Ishikawa (cell line): ENCODE results near the gene NUP43.

Experiments
- CEBPB ChIP-seq: IDR thresholded peaks from 2 replicates; pipeline ENCODE4 v1.6.1; 2012
- CREB1 ChIP-seq: IDR thresholded peaks from 2 replicates; pipeline ENCODE4 v1.6.1; 2012; ENCODE audit warnings: low read depth
- EGR1 ChIP-seq: IDR thresholded peaks from 2 replicates; pipeline ENCODE4 v1.6.1; 2012
- EP300 ChIP-seq: IDR thresholded peaks from 2 replicates; pipeline ENCODE4 v1.6.1; 2012; ENCODE audit warnings: borderline replicate concordance
- FOXM1 ChIP-seq: IDR thresholded peaks from 2 replicates; pipeline ENCODE4 v1.6.1; 2012; ENCODE audit warnings: low read depth, borderline replicate concordance
- NFIC ChIP-seq: IDR thresholded peaks from 2 replicates; pipeline ENCODE4 v1.6.1; 2012
- RAD21 ChIP-seq: IDR thresholded peaks from 2 replicates; pipeline ENCODE4 v1.6.1; 2012; ENCODE audit warnings: low read depth
- TAF1 ChIP-seq: IDR thresholded peaks from 2 replicates; pipeline ENCODE4 v1.6.1; 2012; ENCODE audit warnings: low read depth, mild to moderate bottlenecking
- TCF12 ChIP-seq: IDR thresholded peaks from 2 replicates; pipeline ENCODE4 v1.6.1; 2012; ENCODE audit warnings: low read depth
- TEAD4 ChIP-seq: IDR thresholded peaks from 2 replicates; pipeline ENCODE4 v1.6.1; 2012
- YY1 ChIP-seq: IDR thresholded peaks from 2 replicates; pipeline ENCODE4 v1.6.1; 2012; ENCODE audit warnings: low read depth
- ZBTB7A ChIP-seq: IDR thresholded peaks from 2 replicates; pipeline ENCODE4 v1.6.1; 2012; ENCODE audit warnings: low read depth
- TF ChIP-seq, protein P1 (sequence below): IDR thresholded peaks from 2 replicates; pipeline ENCODE4 v1.6.1; 2012
- TF ChIP-seq, protein P2 (sequence below): IDR thresholded peaks from 2 replicates; pipeline ENCODE4 v1.6.1; 2012
- TF ChIP-seq, protein P3 (sequence below): IDR thresholded peaks from 2 replicates; pipeline ENCODE4 v1.6.1; 2012; ENCODE audit warnings: low read depth, mild to moderate bottlenecking

Gene NUP43

DNA sequence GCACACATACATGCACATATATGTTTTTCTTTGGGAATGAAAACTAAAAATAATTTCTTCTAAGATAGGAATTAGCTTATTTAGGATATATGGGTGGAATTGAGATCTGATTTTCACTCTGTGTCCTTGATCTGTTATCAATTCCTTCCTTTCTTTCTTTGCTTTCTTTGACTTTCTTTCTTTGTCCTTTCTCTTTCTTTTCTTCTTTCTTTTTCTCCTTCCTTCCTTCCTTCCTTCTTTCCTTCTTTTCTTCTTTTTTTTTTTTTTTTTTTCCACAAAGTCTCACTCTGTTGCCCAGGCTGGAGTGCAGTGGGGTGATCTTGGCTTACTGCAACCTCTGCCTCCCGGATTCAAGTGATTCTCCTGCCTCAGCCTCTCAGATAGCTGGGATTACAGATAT, 31.3 kb upstream of the NUP43 start:
- TF ChIP-seq FOXM1 (no peak), ZBTB7A (no peak), TAF1 (no peak), TEAD4 (no peak), NFIC (no peak)

DNA sequence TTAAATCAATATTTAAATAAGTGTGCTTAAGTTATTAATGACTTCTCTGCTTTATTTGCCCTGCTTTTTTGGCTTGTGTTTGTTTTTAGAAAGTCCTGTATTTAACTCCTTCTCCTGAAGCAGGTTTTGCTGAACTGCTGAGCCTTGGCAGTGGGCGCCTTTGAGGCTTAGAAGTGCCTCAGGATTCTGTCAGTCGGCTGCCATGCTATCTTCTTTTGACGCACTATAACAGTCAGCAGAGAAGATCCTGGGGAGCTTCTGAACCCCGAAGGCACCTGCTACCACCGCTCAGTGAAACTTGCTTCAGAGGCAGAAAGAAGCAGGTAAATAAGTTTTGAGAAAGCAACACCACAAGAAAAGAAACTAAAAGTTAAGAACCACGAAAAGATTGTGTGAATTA, 25.6 kb upstream of the NUP43 start:
- no peak for TF ChIP-seq TEAD4

DNA sequence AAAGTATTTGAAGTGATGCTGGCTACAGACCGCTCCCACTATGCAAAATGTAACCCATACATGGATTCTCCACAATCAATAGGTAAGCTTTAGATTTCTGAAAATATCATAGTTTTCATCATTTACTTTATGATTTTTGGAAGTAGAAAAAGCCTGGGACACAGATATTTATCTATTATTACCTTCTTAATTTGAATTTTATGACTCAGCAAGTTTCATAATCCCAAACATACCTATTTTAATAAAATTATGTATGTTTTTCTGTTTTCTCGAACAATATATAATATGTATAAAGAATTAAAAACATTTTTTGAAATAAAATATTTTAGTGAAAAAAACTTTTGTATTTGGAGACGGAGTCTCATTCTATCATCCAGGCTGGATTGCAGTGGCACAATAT, 24.9 kb upstream of the NUP43 start:
- no peak for TF ChIP-seq NFIC
- no peak for TF ChIP-seq EP300
- no peak for TF ChIP-seq RAD21
- no peak for TF ChIP-seq CEBPB
- TF ChIP-seq YY1 = no peak
- TF ChIP-seq TCF12 = no peak
- no peak for TF ChIP-seq ZBTB7A
- TF ChIP-seq TEAD4 = no peak
- no peak for TF ChIP-seq EGR1
- TF ChIP-seq TAF1 = no peak
- TF ChIP-seq CREB1 = no peak
- TF ChIP-seq FOXM1 = no peak
- TF ChIP-seq, protein P1, sequence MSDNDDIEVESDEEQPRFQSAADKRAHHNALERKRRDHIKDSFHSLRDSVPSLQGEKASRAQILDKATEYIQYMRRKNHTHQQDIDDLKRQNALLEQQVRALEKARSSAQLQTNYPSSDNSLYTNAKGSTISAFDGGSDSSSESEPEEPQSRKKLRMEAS = no peak
- TF ChIP-seq, protein P2, sequence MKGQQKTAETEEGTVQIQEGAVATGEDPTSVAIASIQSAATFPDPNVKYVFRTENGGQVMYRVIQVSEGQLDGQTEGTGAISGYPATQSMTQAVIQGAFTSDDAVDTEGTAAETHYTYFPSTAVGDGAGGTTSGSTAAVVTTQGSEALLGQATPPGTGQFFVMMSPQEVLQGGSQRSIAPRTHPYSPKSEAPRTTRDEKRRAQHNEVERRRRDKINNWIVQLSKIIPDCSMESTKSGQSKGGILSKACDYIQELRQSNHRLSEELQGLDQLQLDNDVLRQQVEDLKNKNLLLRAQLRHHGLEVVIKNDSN = no peak
- TF ChIP-seq, protein P3, sequence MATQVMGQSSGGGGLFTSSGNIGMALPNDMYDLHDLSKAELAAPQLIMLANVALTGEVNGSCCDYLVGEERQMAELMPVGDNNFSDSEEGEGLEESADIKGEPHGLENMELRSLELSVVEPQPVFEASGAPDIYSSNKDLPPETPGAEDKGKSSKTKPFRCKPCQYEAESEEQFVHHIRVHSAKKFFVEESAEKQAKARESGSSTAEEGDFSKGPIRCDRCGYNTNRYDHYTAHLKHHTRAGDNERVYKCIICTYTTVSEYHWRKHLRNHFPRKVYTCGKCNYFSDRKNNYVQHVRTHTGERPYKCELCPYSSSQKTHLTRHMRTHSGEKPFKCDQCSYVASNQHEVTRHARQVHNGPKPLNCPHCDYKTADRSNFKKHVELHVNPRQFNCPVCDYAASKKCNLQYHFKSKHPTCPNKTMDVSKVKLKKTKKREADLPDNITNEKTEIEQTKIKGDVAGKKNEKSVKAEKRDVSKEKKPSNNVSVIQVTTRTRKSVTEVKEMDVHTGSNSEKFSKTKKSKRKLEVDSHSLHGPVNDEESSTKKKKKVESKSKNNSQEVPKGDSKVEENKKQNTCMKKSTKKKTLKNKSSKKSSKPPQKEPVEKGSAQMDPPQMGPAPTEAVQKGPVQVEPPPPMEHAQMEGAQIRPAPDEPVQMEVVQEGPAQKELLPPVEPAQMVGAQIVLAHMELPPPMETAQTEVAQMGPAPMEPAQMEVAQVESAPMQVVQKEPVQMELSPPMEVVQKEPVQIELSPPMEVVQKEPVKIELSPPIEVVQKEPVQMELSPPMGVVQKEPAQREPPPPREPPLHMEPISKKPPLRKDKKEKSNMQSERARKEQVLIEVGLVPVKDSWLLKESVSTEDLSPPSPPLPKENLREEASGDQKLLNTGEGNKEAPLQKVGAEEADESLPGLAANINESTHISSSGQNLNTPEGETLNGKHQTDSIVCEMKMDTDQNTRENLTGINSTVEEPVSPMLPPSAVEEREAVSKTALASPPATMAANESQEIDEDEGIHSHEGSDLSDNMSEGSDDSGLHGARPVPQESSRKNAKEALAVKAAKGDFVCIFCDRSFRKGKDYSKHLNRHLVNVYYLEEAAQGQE = no peak

DNA sequence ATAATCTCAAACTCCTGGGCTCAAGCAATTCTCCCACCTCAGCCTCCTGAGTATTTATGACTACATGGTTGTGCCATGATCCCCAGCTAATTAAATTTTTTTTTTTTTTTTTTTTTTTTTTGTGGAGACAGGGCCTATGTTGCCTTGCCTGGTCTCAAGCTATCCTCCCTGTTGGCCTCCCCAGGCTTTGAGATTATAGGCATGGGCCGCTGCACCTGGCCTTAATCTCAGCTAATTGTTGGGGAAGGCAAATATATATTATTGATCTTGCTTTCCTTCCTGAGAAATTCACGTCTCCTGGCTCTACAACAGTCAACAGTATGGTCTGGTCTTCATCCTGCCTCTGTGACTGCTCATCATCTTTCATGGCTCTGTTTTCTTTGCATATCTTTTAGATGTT, 23.3 kb upstream of the NUP43 start:
- TF ChIP-seq TCF12 (no peak), YY1 (no peak), RAD21 (no peak), TAF1 (no peak), TEAD4 (no peak), CEBPB (no peak), EGR1 (no peak), NFIC (no peak), CREB1 (no peak), ZBTB7A (no peak), EP300 (no peak), FOXM1 (no peak)
- TF ChIP-seq, protein P2 = no peak
- TF ChIP-seq, protein P1 = no peak
- TF ChIP-seq, protein P3 = no peak

DNA sequence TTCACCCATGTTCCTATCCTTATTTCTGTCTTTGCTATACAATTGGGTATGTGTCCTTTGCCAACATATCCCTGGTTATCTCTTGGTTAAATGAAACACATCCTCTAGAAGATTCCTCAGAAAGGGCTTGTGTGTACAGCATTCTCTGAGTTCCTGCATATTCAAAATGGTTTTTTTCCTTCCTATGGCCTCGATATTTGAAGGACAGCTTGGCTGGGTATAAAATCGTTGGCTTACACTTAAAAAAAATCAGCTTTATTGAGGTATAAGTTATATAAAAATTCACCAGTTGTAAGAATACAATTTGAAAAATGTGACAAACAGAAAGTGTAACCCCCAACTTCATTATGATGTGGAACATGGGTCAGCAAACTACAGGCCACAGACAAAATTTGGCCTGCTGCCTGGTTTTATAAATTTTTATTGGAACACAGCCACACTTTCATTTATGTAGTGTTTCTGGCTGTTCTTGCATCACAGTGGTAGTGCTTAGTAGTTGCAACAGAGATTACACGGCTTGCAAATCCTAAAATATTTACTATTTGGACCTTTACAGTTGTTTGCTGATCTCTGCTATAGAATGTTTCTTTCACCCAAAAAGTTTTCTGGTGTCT, 19.9 kb upstream of the NUP43 start:
- TF ChIP-seq TEAD4 = no peak
- TF ChIP-seq, protein P3 = no peak
- no peak for TF ChIP-seq FOXM1
- TF ChIP-seq, protein P1 = no peak
- peak; percentile 36; the same call in 1 of the 2 replicates for TF ChIP-seq NFIC
- TF ChIP-seq TAF1 = no peak
